A673 (cell line): ENCODE results near the gene DLX4. TPM values are rescaled to one million over a fixed set of nuclear protein-coding genes. Genes with fewer than 3 reads are reported as not detected.

Experiments
- BruUV-seq: library from RNA; stranded (reverse); fragments of 400-500 nt; replicated peaks from 2 replicates; lab custom pipeline; 2021; lab: Mats Ljungman, UMichigan
- CTCF ChIA-PET: fragments of 300-600 bp; sonication (Branson Sonifier 250); formaldehyde crosslinking; loops from one replicate; lab custom pipeline; 2022; ENCODE audit warnings: antibody characterized with exemption; lab: Charles Lee
- POLR2A ChIA-PET: fragments of 300-600 bp; sonication (Branson Sonifier 250); formaldehyde crosslinking; loops from one replicate; lab custom pipeline; 2022; ENCODE audit warnings: antibody characterized with exemption; ENCODE audit not compliant: low non-redundant PET; lab: Charles Lee
- DNase-seq: peaks from one replicate; pipeline ENCODE4 v3.0.0-alpha.2; 2015; ENCODE audit warnings: low spot score
- H3K27ac ChIP-seq: fragments of 200-600 bp; sonication (generic); 2 replicates; pipeline ENCODE4 v1.5.1; 2016; ENCODE audit warnings: mixed run types, low read depth, mild to moderate bottlenecking, mixed read lengths, antibody characterized with exemption, low read length; ENCODE audit not compliant: poor library complexity, severe bottlenecking
- H3K27me3 ChIP-seq: fragments of 200-600 bp; sonication (generic); replicated peaks from 2 replicates; pipeline ENCODE4 v1.6.1; 2017; ENCODE audit warnings: mixed run types, low read depth, mild to moderate bottlenecking, mixed read lengths, antibody characterized with exemption, low read length; ENCODE audit not compliant: insufficient read depth, poor library complexity
- H3K36me3 ChIP-seq: fragments of 200-600 bp; sonication (generic); 2 replicates; pipeline ENCODE4 v1.6.1; 2016; ENCODE audit warnings: mixed run types, mild to moderate bottlenecking, mixed read lengths, antibody characterized with exemption, low read length; ENCODE audit not compliant: insufficient read depth, poor library complexity, severe bottlenecking
- H3K4me1 ChIP-seq: fragments of 200-600 bp; sonication (generic); 2 replicates; pipeline ENCODE4 v1.6.1; 2017; ENCODE audit warnings: mixed run types, mild to moderate bottlenecking, mixed read lengths, antibody characterized with exemption, low read length; ENCODE audit not compliant: insufficient read depth, poor library complexity, severe bottlenecking
- H3K4me3 ChIP-seq: fragments of 200-600 bp; sonication (generic); 2 replicates; pipeline ENCODE4 v1.5.1; 2016; ENCODE audit warnings: low read depth, mixed run types, mild to moderate bottlenecking, mixed read lengths, low read length; ENCODE audit not compliant: poor library complexity, severe bottlenecking
- H3K9me3 ChIP-seq: fragments of 200-600 bp; sonication (generic); 2 replicates; pipeline ENCODE4 v1.6.1; 2016; ENCODE audit warnings: mixed run types, low read depth, mild to moderate bottlenecking, mixed read lengths, antibody characterized with exemption, low read length; ENCODE audit not compliant: poor library complexity, severe bottlenecking
- EZH2 ChIP-seq: fragments of 200-600 bp; sonication (generic); IDR thresholded peaks from 2 replicates; pipeline ENCODE4 v1.6.1; 2017; ENCODE audit warnings: borderline replicate concordance, low read depth, mild to moderate bottlenecking, mixed read lengths, antibody characterized with exemption, low read length; ENCODE audit not compliant: poor library complexity, severe bottlenecking
- intact Hi-C: fragments of 100-400 bp; cut with micrococcal nuclease; formaldehyde crosslinking; loops from one replicate; pipeline ENCODE4 v1.10.0; 2022; ENCODE audit not compliant: unreplicated experiment
- total RNA-seq: library from RNA; stranded (reverse); gene quantifications from 2 replicates; pipeline ENCODE4 v1.2.3, GENCODE V29; 2021
- TF ChIP-seq, protein P1 (sequence below): fragments of 300-800, 200-600 bp; sonication (generic); conservative IDR thresholded peaks from 2 replicates; pipeline ENCODE4 v1.5.1; 2017; ENCODE audit warnings: low read depth, mild to moderate bottlenecking, antibody characterized with exemption, low read length, moderate library complexity, mixed read lengths

The DLX4 gene
- total RNA-seq, 1 experiment from 2014 or later: 0.82 TPM

DNA sequence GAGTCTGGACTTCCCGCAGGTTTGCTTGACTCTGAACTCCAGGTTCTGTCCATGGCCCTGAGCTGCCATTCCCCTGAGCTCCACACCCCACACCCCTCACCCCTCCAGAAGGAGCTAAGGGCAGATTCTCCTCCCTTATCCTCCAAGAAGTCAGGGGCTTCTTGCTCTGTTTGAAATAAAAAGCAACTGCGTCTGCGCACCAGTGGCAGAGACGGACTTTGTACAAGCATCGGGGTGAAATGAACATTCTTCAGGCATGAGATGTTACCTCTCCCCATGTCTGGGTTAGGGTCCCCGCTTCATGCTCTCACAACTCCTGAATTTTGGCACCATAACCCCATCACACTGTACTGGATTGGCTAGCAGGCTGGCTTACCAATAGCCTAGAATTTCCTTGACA is 36.1 kb upstream of the DLX4 start:
- H3K27ac ChIP-seq: no peak overlapping the region
- no TSS peak for BruUV-seq
- H3K9me3 ChIP-seq: no peaks in the 10 kb centered on the region
- TF ChIP-seq, protein P1, sequence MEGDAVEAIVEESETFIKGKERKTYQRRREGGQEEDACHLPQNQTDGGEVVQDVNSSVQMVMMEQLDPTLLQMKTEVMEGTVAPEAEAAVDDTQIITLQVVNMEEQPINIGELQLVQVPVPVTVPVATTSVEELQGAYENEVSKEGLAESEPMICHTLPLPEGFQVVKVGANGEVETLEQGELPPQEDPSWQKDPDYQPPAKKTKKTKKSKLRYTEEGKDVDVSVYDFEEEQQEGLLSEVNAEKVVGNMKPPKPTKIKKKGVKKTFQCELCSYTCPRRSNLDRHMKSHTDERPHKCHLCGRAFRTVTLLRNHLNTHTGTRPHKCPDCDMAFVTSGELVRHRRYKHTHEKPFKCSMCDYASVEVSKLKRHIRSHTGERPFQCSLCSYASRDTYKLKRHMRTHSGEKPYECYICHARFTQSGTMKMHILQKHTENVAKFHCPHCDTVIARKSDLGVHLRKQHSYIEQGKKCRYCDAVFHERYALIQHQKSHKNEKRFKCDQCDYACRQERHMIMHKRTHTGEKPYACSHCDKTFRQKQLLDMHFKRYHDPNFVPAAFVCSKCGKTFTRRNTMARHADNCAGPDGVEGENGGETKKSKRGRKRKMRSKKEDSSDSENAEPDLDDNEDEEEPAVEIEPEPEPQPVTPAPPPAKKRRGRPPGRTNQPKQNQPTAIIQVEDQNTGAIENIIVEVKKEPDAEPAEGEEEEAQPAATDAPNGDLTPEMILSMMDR: no peak
- TF ChIP-seq EZH2: no peak
- H3K4me1 ChIP-seq: peaks cover 11% of the 10 kb centered on the region
- POLR2A ChIA-PET: no interaction called here
- DNase-seq: no peak
- CTCF ChIA-PET: no interaction called here
- intact Hi-C loops: no loop called here
- H3K27me3 ChIP-seq: no peaks in the 10 kb centered on the region
- H3K36me3 ChIP-seq: no peaks in the 10 kb centered on the region
- no peak overlapping the region for H3K4me3 ChIP-seq

DNA sequence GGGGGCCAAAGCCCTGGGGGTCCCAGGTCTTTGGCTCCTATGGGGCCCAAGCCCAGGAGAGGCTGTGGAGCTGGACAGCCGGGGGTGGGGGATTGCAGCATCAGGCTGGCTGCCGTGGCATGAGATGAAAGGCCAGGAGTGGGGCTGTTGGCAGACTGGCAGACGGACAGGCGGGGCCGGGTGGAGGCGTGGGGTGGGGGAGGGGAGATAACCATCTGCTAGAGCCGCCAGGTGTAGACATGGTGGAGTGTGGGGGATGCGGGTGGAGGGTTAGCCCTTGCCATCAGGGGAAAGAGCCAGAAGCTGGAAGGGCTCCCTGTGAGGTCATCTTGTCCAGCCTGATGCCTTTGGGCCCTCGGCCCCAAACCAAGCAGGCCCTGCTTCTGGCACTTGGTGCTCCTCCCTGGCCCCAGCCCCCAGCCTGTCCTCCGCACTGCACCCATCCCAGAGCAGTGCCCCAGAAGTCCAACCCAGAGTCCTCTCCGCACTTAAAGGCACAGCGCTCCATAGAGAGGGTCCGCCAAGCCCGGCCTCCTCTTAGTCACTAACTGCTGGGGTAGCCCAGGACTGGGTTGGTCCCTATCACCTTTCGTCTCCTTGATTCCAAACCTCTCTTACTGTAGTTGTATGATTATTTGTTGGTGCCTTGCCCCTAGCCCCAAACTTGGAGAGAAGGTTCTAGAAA is 33.3 kb upstream of the DLX4 start:
- H3K4me3 ChIP-seq: no peak overlapping the region
- DNase-seq: no peak
- no peaks in the 10 kb centered on the region for H3K9me3 ChIP-seq
- ChIA-PET CTCF (no interaction called here), POLR2A (no interaction called here)
- no peak overlapping the region for H3K27ac ChIP-seq
- H3K4me1 ChIP-seq: peaks cover 11% of the 10 kb centered on the region
- no TSS peak for BruUV-seq
- H3K27me3 ChIP-seq: no peaks in the 10 kb centered on the region
- TF ChIP-seq EZH2: no peak
- TF ChIP-seq, protein P1: no peak
- intact Hi-C loops: no loop called here
- no peaks in the 10 kb centered on the region for H3K36me3 ChIP-seq

DNA sequence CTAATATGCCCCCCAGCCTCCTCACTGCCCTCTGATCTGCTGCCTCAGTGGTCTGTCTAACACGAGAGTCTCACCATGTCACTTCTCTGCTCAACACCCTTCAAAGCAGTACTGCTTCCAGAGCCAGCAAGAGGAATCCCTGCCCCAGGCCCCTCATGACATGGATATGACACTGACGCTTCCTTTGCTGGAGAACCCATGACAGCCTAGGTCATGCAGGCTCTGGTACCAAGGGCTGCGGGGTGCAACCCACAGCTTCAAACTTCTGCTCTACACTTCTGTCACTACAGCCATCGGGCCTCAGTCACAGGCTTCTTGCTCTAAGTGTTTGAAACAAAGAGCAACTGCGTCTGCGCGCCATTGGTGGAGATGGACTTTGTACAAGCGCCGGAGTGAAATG is 32.6 kb upstream of the DLX4 start:
- no peak for TF ChIP-seq EZH2
- TF ChIP-seq, protein P1: no peak
- DNase-seq: no peak
- ChIA-PET CTCF (no interaction called here), POLR2A (interaction anchor here (0.7 kb wide), 1 partner anchor 68 kb away, joined by 3 read pairs; no protein-coding TSS in a partner anchor)
- Histone ChIP-seq H3K27me3 (no peaks in the 10 kb centered on the region), H3K4me3 (no peak overlapping the region), H3K36me3 (no peaks in the 10 kb centered on the region), H3K9me3 (no peaks in the 10 kb centered on the region), H3K27ac (no peak overlapping the region), H3K4me1 (peaks cover 11% of the 10 kb centered on the region)
- BruUV-seq: no TSS peak
- intact Hi-C loops: no loop called here
